ENCODE measurements around the gene HHIPL1.

- TF ChIP-seq, protein P1, sequence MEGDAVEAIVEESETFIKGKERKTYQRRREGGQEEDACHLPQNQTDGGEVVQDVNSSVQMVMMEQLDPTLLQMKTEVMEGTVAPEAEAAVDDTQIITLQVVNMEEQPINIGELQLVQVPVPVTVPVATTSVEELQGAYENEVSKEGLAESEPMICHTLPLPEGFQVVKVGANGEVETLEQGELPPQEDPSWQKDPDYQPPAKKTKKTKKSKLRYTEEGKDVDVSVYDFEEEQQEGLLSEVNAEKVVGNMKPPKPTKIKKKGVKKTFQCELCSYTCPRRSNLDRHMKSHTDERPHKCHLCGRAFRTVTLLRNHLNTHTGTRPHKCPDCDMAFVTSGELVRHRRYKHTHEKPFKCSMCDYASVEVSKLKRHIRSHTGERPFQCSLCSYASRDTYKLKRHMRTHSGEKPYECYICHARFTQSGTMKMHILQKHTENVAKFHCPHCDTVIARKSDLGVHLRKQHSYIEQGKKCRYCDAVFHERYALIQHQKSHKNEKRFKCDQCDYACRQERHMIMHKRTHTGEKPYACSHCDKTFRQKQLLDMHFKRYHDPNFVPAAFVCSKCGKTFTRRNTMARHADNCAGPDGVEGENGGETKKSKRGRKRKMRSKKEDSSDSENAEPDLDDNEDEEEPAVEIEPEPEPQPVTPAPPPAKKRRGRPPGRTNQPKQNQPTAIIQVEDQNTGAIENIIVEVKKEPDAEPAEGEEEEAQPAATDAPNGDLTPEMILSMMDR (IDR thresholded peaks at IDR 0.05), result no peak
- TF ChIP-seq POLR2A (IDR thresholded peaks at IDR 0.05), result no peak
Observed at GRCh38 chr14:99664058-99664936, 19.4 kb downstream of the HHIPL1 start.
